HepG2 (cell line): ENCODE results near the gene TRIM42. TPM values are rescaled to one million over a fixed set of nuclear protein-coding genes. Genes with fewer than 3 reads are reported as not detected.

Source experiments
- ATAC-seq: fragments of 200-7000 bp; cut with Tn5 transposase; 3 replicates; pipeline ENCODE4 v1.9.1; 2020; ENCODE audit warnings: mild to moderate bottlenecking, moderate library complexity
- BruUV-seq: library from RNA; stranded (reverse); fragments of 400-500 nt; replicated peaks from 2 replicates; lab custom pipeline; 2021; lab: Mats Ljungman, UMichigan
- CTCF ChIA-PET: fragments of 300-600 bp; formaldehyde crosslinking; extraction: SDS; loops from one replicate; lab custom pipeline; 2021; ENCODE audit warnings: low total read pairs, inconsistent platforms, low intra/inter-chr PET ratio; lab: Yijun Ruan, JAX
- POLR2A ChIA-PET: fragments of 350-600 bp; sonication (Branson Sonifier 250); formaldehyde crosslinking; loops from one replicate; lab custom pipeline; 2020; ENCODE audit warnings: antibody characterized with exemption, inconsistent platforms; lab: Yijun Ruan, JAX
- DNase-seq: peaks from one replicate; pipeline ENCODE4 v3.0.0-alpha.2; 2015; ENCODE audit warnings: low spot score
- FAIRE-seq: peaks from 3 replicates; lab custom pipeline; 2011; peaks lifted over from hg19 to GRCh38; lab: Jason Lieb, UNC
- H2AFZ ChIP-seq: one replicate; pipeline ENCODE4 v1.6.1; 2011; ENCODE audit warnings: low read length, inconsistent platforms
- H3K27ac ChIP-seq: fragments of 300-600 bp; 3 replicates; pipeline ENCODE4 v1.8.0; 2011; ENCODE audit warnings: mixed run types, mild to moderate bottlenecking, mixed read lengths, low read length, inconsistent platforms; ENCODE audit not compliant: insufficient read depth; ENCODE audit errors: extremely low read length
- H3K27me3 ChIP-seq, 2 experiments: fragments of 200-600 bp in 1 of 2; 2 replicates in 1 of 2; 3 replicates in 1 of 2; pipeline versions ENCODE4 v1.6.0 to v1.8.0; 2011; ENCODE audit warnings: low read length in 2 of 2, mild to moderate bottlenecking in 2 of 2, moderate library complexity in 2 of 2, inconsistent platforms in 1 of 2; ENCODE audit not compliant: insufficient read depth in 2 of 2, control insufficient read depth in 1 of 2
- H3K36me3 ChIP-seq, 2 experiments: fragments of 200-600 bp in 1 of 2; replicated peaks in 1 of 2; 2 replicates in 1 of 2; 3 replicates in 1 of 2; pipeline versions ENCODE4 v1.5.1 to v1.8.0; 2011; ENCODE audit warnings: low read length in 2 of 2, inconsistent platforms in 1 of 2; ENCODE audit not compliant: insufficient read depth in 2 of 2, control insufficient read depth in 1 of 2
- H3K4me1 ChIP-seq: 2 replicates; pipeline ENCODE4 v1.5.1; 2012; ENCODE audit warnings: low read length, inconsistent platforms; ENCODE audit not compliant: insufficient read depth
- H3K4me2 ChIP-seq: 2 replicates; pipeline ENCODE4 v1.6.0; 2011; ENCODE audit warnings: low read depth, low read length, inconsistent platforms
- H3K4me3 ChIP-seq, 3 experiments: fragments of 200-600 bp in 1 of 3; sonication (generic), shearing (Covaris generic) in 1 of 3; replicated peaks in 1 of 3; 2 replicates each; pipeline ENCODE4 v1.5.1; 2011 to 2016; ENCODE audit warnings: low read length in 3 of 3, inconsistent platforms in 2 of 3, low read depth in 2 of 3, mild to moderate bottlenecking in 2 of 3, control low read depth in 1 of 3, mixed read lengths in 1 of 3; ENCODE audit not compliant: insufficient read depth in 1 of 3
- H3K79me2 ChIP-seq: one replicate; pipeline ENCODE4 v1.6.1; 2011; ENCODE audit warnings: low read length, inconsistent platforms; ENCODE audit not compliant: insufficient read depth
- H3K9ac ChIP-seq: 2 replicates; pipeline ENCODE4 v1.6.0; 2011; ENCODE audit warnings: mild to moderate bottlenecking, low read depth, low read length, inconsistent platforms; ENCODE audit not compliant: insufficient read depth
- H3K9me3 ChIP-seq: 2 replicates; pipeline ENCODE4 v1.5.1; 2012; ENCODE audit warnings: mild to moderate bottlenecking, low read length
- H4K20me1 ChIP-seq: 2 replicates; pipeline ENCODE4 v1.6.0; 2011; ENCODE audit warnings: inconsistent platforms, mild to moderate bottlenecking, low read length, moderate library complexity; ENCODE audit not compliant: insufficient read depth
- GABPA ChIP-seq, 2 experiments: IDR thresholded peaks; 2 replicates each; pipeline ENCODE4 v1.6.1; 2011 to 2016; ENCODE audit warnings: low read depth in 2 of 2, low read length in 1 of 2, missing biosample characterization in 1 of 2, missing genetic modification characterization in 1 of 2
- HMG20A ChIP-seq: IDR thresholded peaks from 2 replicates; pipeline ENCODE4 v1.6.1; 2016; ENCODE audit warnings: borderline replicate concordance
- HMG20B ChIP-seq: conservative IDR thresholded peaks from 2 replicates; pipeline ENCODE4 v1.6.1; 2016; ENCODE audit warnings: missing genetic modification reagents, missing compliant biosample characterization
- JUNB ChIP-seq: sonication (generic); formaldehyde crosslinking; IDR thresholded peaks from 2 replicates; pipeline ENCODE4 v1.8.0; 2022; ENCODE audit warnings: missing genetic modification reagents, mild to moderate bottlenecking, borderline replicate concordance
- MIXL1 ChIP-seq: IDR thresholded peaks from 2 replicates; pipeline ENCODE4 v1.6.1; 2016
- NCOA2 ChIP-seq: sonication (generic); formaldehyde crosslinking; IDR thresholded peaks from 2 replicates; pipeline ENCODE4 v1.8.0; 2022; ENCODE audit warnings: inconsistent platforms
- NFKBIZ ChIP-seq: IDR thresholded peaks from 2 replicates; pipeline ENCODE4 v1.6.1; 2018; ENCODE audit warnings: missing genetic modification reagents, missing compliant biosample characterization
- NFYB ChIP-seq: sonication (generic); formaldehyde crosslinking; IDR thresholded peaks from 2 replicates; pipeline ENCODE4 v1.4.0; 2020; ENCODE audit warnings: missing genetic modification reagents
- NONO ChIP-seq, 2 experiments: fragments of 450-650 bp in 1 of 2; sonication (generic) in 1 of 2; formaldehyde crosslinking in 1 of 2; IDR thresholded peaks in 1 of 2; conservative IDR thresholded peaks in 1 of 2; 2 replicates each; pipeline versions ENCODE4 v1.6.1 to v1.8.0; 2017 to 2022; ENCODE audit warnings: mild to moderate bottlenecking in 1 of 2, missing genetic modification reagents in 1 of 2, moderate library complexity in 1 of 2
- PPARG ChIP-seq: conservative IDR thresholded peaks from 2 replicates; pipeline ENCODE4 v1.6.1; 2016; ENCODE audit warnings: missing biosample characterization, missing genetic modification reagents
- SAP130 ChIP-seq: IDR thresholded peaks from 2 replicates; pipeline ENCODE4 v1.6.1; 2016; ENCODE audit warnings: low read depth
- STAT5B ChIP-seq: sonication (generic); formaldehyde crosslinking; IDR thresholded peaks from 2 replicates; pipeline ENCODE4 v1.4.0; 2020; ENCODE audit warnings: missing genetic modification reagents
- ZBTB20 ChIP-seq: sonication (generic); formaldehyde crosslinking; IDR thresholded peaks from 2 replicates; pipeline ENCODE4 v1.8.1; 2023; ENCODE audit warnings: missing genetic modification reagents, low read depth, mild to moderate bottlenecking, borderline replicate concordance
- ZEB1 ChIP-seq: IDR thresholded peaks from 2 replicates; pipeline ENCODE4 v1.6.1; 2012; ENCODE audit warnings: mild to moderate bottlenecking, low read depth, inconsistent platforms; ENCODE audit not compliant: insufficient replicate concordance
- ZNF232 ChIP-seq: sonication (generic); formaldehyde crosslinking; IDR thresholded peaks from 2 replicates; pipeline ENCODE4 v1.4.0; 2020; ENCODE audit warnings: missing genetic modification reagents, borderline replicate concordance
- ZNF607 ChIP-seq: sonication (generic); formaldehyde crosslinking; IDR thresholded peaks from 2 replicates; pipeline ENCODE4 v1.5.1; 2020; ENCODE audit warnings: missing genetic modification reagents, mild to moderate bottlenecking, borderline replicate concordance
- ZNF713 ChIP-seq: sonication (generic); formaldehyde crosslinking; IDR thresholded peaks from 2 replicates; pipeline ENCODE4 v1.4.0; 2020; ENCODE audit warnings: mild to moderate bottlenecking, missing genetic modification reagents
- ZSCAN25 ChIP-seq: sonication (generic); formaldehyde crosslinking; IDR thresholded peaks from 2 replicates; pipeline ENCODE4 v1.8.0; 2022; ENCODE audit warnings: mild to moderate bottlenecking, missing genetic modification reagents
- WGBS: methylation state at CpG from one replicate; pipeline ENCODE4 v1.1.6; 2017; ENCODE audit warnings: low lambda C conversion rate; 5-methylcytosine and 5-hydroxymethylcytosine counted together
- in situ Hi-C: cut with HindIII; loops from 2 replicates; pipeline ENCODE4 v1.10.0; 2017; ENCODE audit warnings: low pct_unique_long_range_greater_than_20kb; ENCODE audit not compliant: extremely low pct_ligation_motif_present
- intact Hi-C: fragments of 100-400 bp; cut with micrococcal nuclease; formaldehyde crosslinking; loops from one replicate; pipeline ENCODE4 v1.10.0; 2022; ENCODE audit not compliant: unreplicated experiment
- polyA plus RNA-seq, 8 experiments: library from polyadenylated mRNA; depleted of rRNA in 3 of 8; stranded (reverse) in 7 of 8; unstranded in 1 of 8; fragments of >200 nt; fragmentation: Illumina TruSeq in 4 of 8; extraction: Trizol in 4 of 8; gene quantifications; 2 replicates each; pipeline versions ENCODE4 v1.2.1 to v1.2.3, GENCODE V29; 2011 to 2016; ENCODE audit warnings: low read depth in 4 of 8, missing spikeins in 1 of 8, mixed read lengths in 1 of 8; ENCODE audit not compliant: insufficient read depth in 1 of 8
- total RNA-seq, 5 experiments: library from RNA; depleted of rRNA; stranded (reverse); fragments of >200 nt; fragmentation: Illumina TruSeq; extraction: Trizol; gene quantifications; 2 replicates each; pipeline ENCODE4 v1.2.3, GENCODE V29; 2016; ENCODE audit warnings: low read depth in 1 of 5
- TF ChIP-seq, protein P1 (sequence below): sonication (generic); formaldehyde crosslinking; IDR thresholded peaks from 2 replicates; pipeline ENCODE4 v1.4.0; 2020; ENCODE audit warnings: missing genetic modification reagents
- TF ChIP-seq, protein P2 (sequence below): IDR thresholded peaks from 2 replicates; pipeline ENCODE4 v1.6.1; 2012; ENCODE audit warnings: low read length, improper control_type of control experiment

TRIM42 gene
- total and polyA plus RNA-seq, 2 of the 13 experiments (the other 11 are each of a cell fraction or from before 2014, with no cell fraction given) = not detected

DNA sequence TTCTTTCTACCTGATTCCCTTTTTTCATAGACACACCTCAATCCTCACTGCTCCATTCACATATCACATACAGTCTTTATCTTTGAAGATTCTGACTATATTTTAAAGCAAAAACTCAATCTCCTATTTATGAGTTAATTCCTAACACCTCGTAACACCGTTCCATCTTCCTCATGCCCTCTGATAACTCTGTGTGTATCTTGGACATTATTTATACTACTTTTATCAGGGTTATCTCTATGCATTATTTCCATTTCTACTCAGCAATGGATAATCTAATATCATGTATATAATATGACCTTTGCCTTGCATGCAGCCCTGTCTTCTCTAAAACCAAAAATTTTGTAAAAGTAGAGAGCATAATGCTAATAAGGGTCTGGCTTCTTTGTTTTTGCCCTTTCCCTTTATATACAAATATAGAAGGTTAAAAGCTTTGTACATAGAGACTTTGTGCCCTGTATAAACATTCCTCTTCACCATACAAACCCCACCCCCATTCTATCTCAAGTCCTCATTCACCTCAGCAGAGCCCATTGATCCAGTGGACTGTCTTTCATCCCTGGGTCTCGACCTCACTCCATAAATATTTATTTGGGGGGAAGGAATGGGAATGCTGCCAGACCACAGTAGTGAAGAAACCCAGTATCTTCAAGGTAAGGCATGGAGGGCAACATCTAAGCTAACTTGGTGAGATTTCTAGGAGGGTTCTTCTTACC, 21.8 kb downstream of the TRIM42 start:
- H3K27me3 ChIP-seq = no peaks in the 10 kb centered on the region
- H3K4me3 ChIP-seq = no peak overlapping the region; a peak in 1 of 6 replicates
- ChIA-PET POLR2A (interaction anchor here (2.9 to 6.4 kb wide), 2 partner anchors 12 to 28 kb away, joined by 44 to 76 read pairs; no protein-coding TSS in a partner anchor), CTCF (no interaction called here)
- peak overlapping the region; percentile 72 for H3K27ac ChIP-seq
- BruUV-seq = no TSS peak
- DNase-seq (peak; percentile 98), ATAC-seq (peak; percentile 99), FAIRE-seq (peak; percentile 96)
- peak overlapping the region; percentile 70 for H3K4me2 ChIP-seq
- no peaks in the 10 kb centered on the region for H4K20me1 ChIP-seq
- peaks cover 55% of the 10 kb centered on the region for H3K4me1 ChIP-seq
- H3K9ac ChIP-seq = no peak overlapping the region
- no peaks in the 10 kb centered on the region for H3K79me2 ChIP-seq
- no peaks in the 10 kb centered on the region for H3K9me3 ChIP-seq
- H2AFZ ChIP-seq = no peak overlapping the region
- 6% methylated on average over 3 of the region's 3 CpGs for WGBS
- in situ Hi-C loops = loop anchor here (10.0 kb wide), 1 partner anchor 245 kb away; the partner anchor contains the start of gene SLC25A36
- no peaks in the 10 kb centered on the region for H3K36me3 ChIP-seq
- intact Hi-C loops = loop anchor here (1.0 kb wide), 1 partner anchor 29 kb away; no protein-coding TSS in a partner anchor
- TF ChIP-seq NFYB (CRISPR knock-in tag) (peak; percentile 43; the same call in 1 of the 2 replicates), ZBTB20 (CRISPR knock-in tag) (peak; percentile 32; the same call in 1 of the 2 replicates), MIXL1 (CRISPR knock-in tag) (peak; percentile 89), NCOA2 (CRISPR knock-in tag) (peak; percentile 98), ZNF607 (CRISPR knock-in tag) (no peak), HMG20B (peak; percentile 76; the same call in 1 of the 2 replicates), NFKBIZ (CRISPR knock-in tag) (peak; percentile 59; the same call in 1 of the 2 replicates), GABPA (IDR thresholded peaks at IDR 0.05; ENCODE audit: low read depth, low read length) (no peak), GABPA (CRISPR knock-in tag; IDR thresholded peaks at IDR 0.05; ENCODE audit: low read depth) (peak; percentile 22; the same call in 1 of the 2 replicates), HMG20A (peak; percentile 98), JUNB (peak; percentile 65; the same call in 1 of the 2 replicates), ZNF713 (CRISPR knock-in tag) (no peak), NONO (IDR thresholded peaks at IDR 0.05) (no peak), NONO (CRISPR knock-in tag; conservative IDR thresholded peaks at IDR 0.05) (peak; percentile 75; the same call in 1 of the 2 replicates), ZSCAN25 (CRISPR knock-in tag) (peak; percentile 24; the same call in 1 of the 2 replicates), PPARG (peak; percentile 67; the same call in 1 of the 2 replicates), STAT5B (CRISPR knock-in tag) (0 out of 2 replicates have a peak, but pooled peaks have one; percentile 45), ZEB1 (peak; percentile 45), SAP130 (peak; percentile 67), ZNF232 (CRISPR knock-in tag) (no peak)
- TF ChIP-seq, protein P1, sequence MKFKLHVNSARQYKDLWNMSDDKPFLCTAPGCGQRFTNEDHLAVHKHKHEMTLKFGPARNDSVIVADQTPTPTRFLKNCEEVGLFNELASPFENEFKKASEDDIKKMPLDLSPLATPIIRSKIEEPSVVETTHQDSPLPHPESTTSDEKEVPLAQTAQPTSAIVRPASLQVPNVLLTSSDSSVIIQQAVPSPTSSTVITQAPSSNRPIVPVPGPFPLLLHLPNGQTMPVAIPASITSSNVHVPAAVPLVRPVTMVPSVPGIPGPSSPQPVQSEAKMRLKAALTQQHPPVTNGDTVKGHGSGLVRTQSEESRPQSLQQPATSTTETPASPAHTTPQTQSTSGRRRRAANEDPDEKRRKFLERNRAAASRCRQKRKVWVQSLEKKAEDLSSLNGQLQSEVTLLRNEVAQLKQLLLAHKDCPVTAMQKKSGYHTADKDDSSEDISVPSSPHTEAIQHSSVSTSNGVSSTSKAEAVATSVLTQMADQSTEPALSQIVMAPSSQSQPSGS = peak; percentile 90
- TF ChIP-seq, protein P2, sequence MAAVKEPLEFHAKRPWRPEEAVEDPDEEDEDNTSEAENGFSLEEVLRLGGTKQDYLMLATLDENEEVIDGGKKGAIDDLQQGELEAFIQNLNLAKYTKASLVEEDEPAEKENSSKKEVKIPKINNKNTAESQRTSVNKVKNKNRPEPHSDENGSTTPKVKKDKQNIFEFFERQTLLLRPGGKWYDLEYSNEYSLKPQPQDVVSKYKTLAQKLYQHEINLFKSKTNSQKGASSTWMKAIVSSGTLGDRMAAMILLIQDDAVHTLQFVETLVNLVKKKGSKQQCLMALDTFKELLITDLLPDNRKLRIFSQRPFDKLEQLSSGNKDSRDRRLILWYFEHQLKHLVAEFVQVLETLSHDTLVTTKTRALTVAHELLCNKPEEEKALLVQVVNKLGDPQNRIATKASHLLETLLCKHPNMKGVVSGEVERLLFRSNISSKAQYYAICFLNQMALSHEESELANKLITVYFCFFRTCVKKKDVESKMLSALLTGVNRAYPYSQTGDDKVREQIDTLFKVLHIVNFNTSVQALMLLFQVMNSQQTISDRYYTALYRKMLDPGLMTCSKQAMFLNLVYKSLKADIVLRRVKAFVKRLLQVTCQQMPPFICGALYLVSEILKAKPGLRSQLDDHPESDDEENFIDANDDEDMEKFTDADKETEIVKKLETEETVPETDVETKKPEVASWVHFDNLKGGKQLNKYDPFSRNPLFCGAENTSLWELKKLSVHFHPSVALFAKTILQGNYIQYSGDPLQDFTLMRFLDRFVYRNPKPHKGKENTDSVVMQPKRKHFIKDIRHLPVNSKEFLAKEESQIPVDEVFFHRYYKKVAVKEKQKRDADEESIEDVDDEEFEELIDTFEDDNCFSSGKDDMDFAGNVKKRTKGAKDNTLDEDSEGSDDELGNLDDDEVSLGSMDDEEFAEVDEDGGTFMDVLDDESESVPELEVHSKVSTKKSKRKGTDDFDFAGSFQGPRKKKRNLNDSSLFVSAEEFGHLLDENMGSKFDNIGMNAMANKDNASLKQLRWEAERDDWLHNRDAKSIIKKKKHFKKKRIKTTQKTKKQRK = no peak
